IMR-90 (cell line): ENCODE results near the gene FAM168A. TPM values are rescaled to one million over a fixed set of nuclear protein-coding genes. Genes with fewer than 3 reads are reported as not detected.

Source experiments
- ATAC-seq: fragments of 200-7000 bp; cut with Tn5 transposase; 2 replicates; pipeline ENCODE4 v1.9.1; 2020; ENCODE audit warnings: low read depth, mild to moderate bottlenecking, moderate library complexity
- BruUV-seq: library from RNA; stranded (reverse); fragments of 400-500 nt; replicated peaks from 2 replicates; lab custom pipeline; 2021; lab: Mats Ljungman, UMichigan
- CTCF ChIA-PET: fragments of 300-600 bp; formaldehyde crosslinking; extraction: SDS; loops from one replicate; lab custom pipeline; 2021; ENCODE audit warnings: antibody characterized with exemption; lab: Yijun Ruan, JAX
- POLR2A ChIA-PET: fragments of 300-600 bp; sonication (Branson Sonifier 250); formaldehyde crosslinking; loops from one replicate; lab custom pipeline; 2022; ENCODE audit warnings: antibody characterized with exemption; ENCODE audit not compliant: unreplicated experiment; lab: Charles Lee
- DNase-seq: peaks from one replicate; pipeline ENCODE4 v3.0.0; 2013
- H2AFZ ChIP-seq: replicated peaks from 2 replicates; pipeline ENCODE3; 2013; ENCODE audit warnings: low read length, mild to moderate bottlenecking; ENCODE audit not compliant: poor library complexity
- H2AK5ac ChIP-seq: 2 replicates; pipeline ENCODE4 v1.6.1; 2013; ENCODE audit warnings: low read depth, low read length, inconsistent platforms
- H2AK9ac ChIP-seq: replicated peaks from 2 replicates; pipeline ENCODE3; 2013; ENCODE audit warnings: mild to moderate bottlenecking, low read depth, low read length, moderate library complexity; ENCODE audit not compliant: poor library complexity
- H2BK120ac ChIP-seq: 2 replicates; pipeline ENCODE4 v1.6.1; 2013; ENCODE audit warnings: low read depth, low read length, inconsistent platforms
- H2BK15ac ChIP-seq: 3 replicates; pipeline ENCODE4 v1.6.1; 2013; ENCODE audit warnings: low read depth, low read length, inconsistent platforms
- H2BK20ac ChIP-seq: 2 replicates; pipeline ENCODE4 v1.6.1; 2013; ENCODE audit warnings: low read depth, mild to moderate bottlenecking, inconsistent platforms, low read length, moderate library complexity
- H2BK5ac ChIP-seq: 2 replicates; pipeline ENCODE4 v1.6.1; 2013; ENCODE audit warnings: mild to moderate bottlenecking, low read depth, low read length, inconsistent platforms; ENCODE audit not compliant: poor library complexity, severe bottlenecking
- H3K14ac ChIP-seq: replicated peaks from 2 replicates; pipeline ENCODE4 v1.6.1; 2013; ENCODE audit warnings: low read depth, low read length, inconsistent platforms
- H3K18ac ChIP-seq: 2 replicates; pipeline ENCODE4 v1.6.1; 2013; ENCODE audit warnings: low read depth, low read length, control low read depth
- H3K23ac ChIP-seq: 2 replicates; pipeline ENCODE4 v1.6.1; 2013; ENCODE audit warnings: low read depth, low read length, inconsistent platforms
- H3K27ac ChIP-seq: 2 replicates; pipeline ENCODE4 v1.5.1; 2013; ENCODE audit warnings: mild to moderate bottlenecking, control low read depth, low read length; ENCODE audit not compliant: insufficient read depth
- H3K27me3 ChIP-seq: 2 replicates; pipeline ENCODE4 v1.6.1; 2013; ENCODE audit warnings: low read length; ENCODE audit not compliant: control insufficient read depth, insufficient read depth
- H3K36me3 ChIP-seq: 2 replicates; pipeline ENCODE4 v1.6.1; 2013; ENCODE audit warnings: low read length, mixed read lengths; ENCODE audit not compliant: control insufficient read depth, insufficient read depth
- H3K4ac ChIP-seq: 2 replicates; pipeline ENCODE4 v1.6.1; 2013; ENCODE audit warnings: low read depth, low read length, inconsistent platforms
- H3K4me1 ChIP-seq: 2 replicates; pipeline ENCODE4 v1.6.1; 2013; ENCODE audit warnings: low read length, mixed read lengths; ENCODE audit not compliant: control insufficient read depth, insufficient read depth
- H3K4me2 ChIP-seq: 2 replicates; pipeline ENCODE4 v1.6.1; 2013; ENCODE audit warnings: low read depth, mild to moderate bottlenecking, control low read depth, low read length, moderate library complexity
- H3K4me3 ChIP-seq: 2 replicates; pipeline ENCODE4 v1.5.1; 2013; ENCODE audit warnings: low read depth, mild to moderate bottlenecking, control low read depth, low read length, moderate library complexity; ENCODE audit not compliant: insufficient read depth
- H3K56ac ChIP-seq: 2 replicates; pipeline ENCODE4 v1.6.1; 2013; ENCODE audit warnings: low read length, inconsistent platforms; ENCODE audit not compliant: insufficient read depth; ENCODE audit errors: extremely low read depth
- H3K79me1 ChIP-seq, 2 experiments: 2 replicates each; pipeline ENCODE4 v1.6.1; 2013; ENCODE audit warnings: low read length in 2 of 2, inconsistent platforms in 1 of 2, low read depth in 1 of 2
- H3K9ac ChIP-seq: 2 replicates; pipeline ENCODE4 v1.6.1; 2013; ENCODE audit warnings: low read depth, low read length, control low read depth
- H3K9me1 ChIP-seq: 2 replicates; pipeline ENCODE4 v1.6.1; 2013; ENCODE audit warnings: low read length, inconsistent platforms; ENCODE audit not compliant: insufficient read depth
- H3K9me3 ChIP-seq: 2 replicates; pipeline ENCODE4 v1.6.1; 2013; ENCODE audit warnings: low read length; ENCODE audit not compliant: control insufficient read depth, insufficient read depth
- H4K20me1 ChIP-seq: 2 replicates; pipeline ENCODE4 v1.6.1; 2013; ENCODE audit warnings: low read length, inconsistent platforms; ENCODE audit not compliant: insufficient read depth
- H4K5ac ChIP-seq: 2 replicates; pipeline ENCODE4 v1.6.1; 2013; ENCODE audit warnings: mild to moderate bottlenecking, low read depth, low read length, control low read depth
- H4K8ac ChIP-seq, 2 experiments: 2 replicates each; pipeline ENCODE4 v1.6.1; 2013; ENCODE audit warnings: low read depth in 2 of 2, low read length in 2 of 2, control low read depth in 1 of 2, inconsistent platforms in 1 of 2
- H4K91ac ChIP-seq: 2 replicates; pipeline ENCODE4 v1.6.1; 2013; ENCODE audit warnings: low read depth, low read length, inconsistent platforms; ENCODE audit not compliant: insufficient read depth
- MXI1 ChIP-seq: IDR thresholded peaks from 2 replicates; pipeline ENCODE4 v1.6.1; 2012; ENCODE audit warnings: low read depth, mild to moderate bottlenecking, low read length, moderate library complexity, borderline replicate concordance
- WGBS, 2 experiments: methylation state at CpG; one replicate each; pipeline versions ENCODE4 v1.1.5 to v1.1.7; 2013; ENCODE audit warnings: missing lambda C conversion rate in 2 of 2; ENCODE audit not compliant: insufficient read length in 1 of 2; ENCODE audit errors: extremely low coverage in 2 of 2; 5-methylcytosine and 5-hydroxymethylcytosine counted together
- dilution Hi-C: fragments of 300-500 bp; cut with HindIII; formaldehyde crosslinking; loops from one replicate; pipeline ENCODE4 v1.14.3; 2018; ENCODE audit warnings: low sequenced_read_pairs; ENCODE audit not compliant: unreplicated experiment
- in situ Hi-C: fragments of 300-500 bp; cut with MboI; formaldehyde crosslinking; loops from 3 replicates; pipeline ENCODE4 v1.14.3; 2019; ENCODE audit warnings: low sequenced_read_pairs, inconsistent platforms, mixed read lengths
- intact Hi-C: fragments of 100-400 bp; cut with micrococcal nuclease; formaldehyde crosslinking; loops from 2 replicates; pipeline ENCODE4 v1.10.0; 2022
- polyA plus RNA-seq, 3 experiments: library from polyadenylated mRNA; depleted of rRNA; stranded (reverse); fragments of >200 nt; gene quantifications; 2 replicates each; pipeline ENCODE4 v1.2.3, GENCODE V29; 2012; ENCODE audit warnings: low replicate concordance in 1 of 3
- total RNA-seq: library from RNA; depleted of rRNA; stranded (reverse); fragments of >200 nt; gene quantifications from 2 replicates; pipeline ENCODE4 v1.2.3, GENCODE V29; 2012

FAM168A gene
- total and polyA plus RNA-seq, 2 of the 4 experiments (the other 2 are of a cell fraction) = 13.1 to 22.8 TPM

- peaks cover 6% of the 10 kb centered on the region; the same call in 1 of the 2 replicates for H4K20me1 ChIP-seq
- peak; percentile 54 for ATAC-seq
These were observed 44.6 kb downstream of the FAM168A start for GRCh38 chr11:73553266-73553665.

More at GRCh38 chr11:73553266-73553665, 44.6 kb downstream of the FAM168A start:
- H3K36me3 ChIP-seq = no peaks in the 10 kb centered on the region
- no peak for TF ChIP-seq MXI1
- H2AK9ac ChIP-seq = no peak overlapping the region
- dilution Hi-C loops = no loop called here
- no TSS peak for BruUV-seq
- CTCF ChIA-PET = no interaction called here
- no peaks in the 10 kb centered on the region for H3K9me3 ChIP-seq
- H4K8ac ChIP-seq = no peak overlapping the region
- no peak overlapping the region for H3K27ac ChIP-seq
- no peak overlapping the region for H2AFZ ChIP-seq
- H4K5ac ChIP-seq = no peak overlapping the region
- peaks cover 2% of the 10 kb centered on the region; the same call in 1 of the 2 replicates for H3K4me1 ChIP-seq
- no peak overlapping the region for H3K18ac ChIP-seq
- H2BK20ac ChIP-seq = no peak overlapping the region
- no peaks in the 10 kb centered on the region for H3K27me3 ChIP-seq
- no peak overlapping the region for H3K56ac ChIP-seq
- no peak overlapping the region for H4K91ac ChIP-seq
- no peak overlapping the region for H3K4me3 ChIP-seq
- POLR2A ChIA-PET = no interaction called here
- H3K9me1 ChIP-seq = no peaks in the 10 kb centered on the region; the same call in 1 of the 2 replicates
- no CpG with 5 or more reads among the region's 2 CpGs for WGBS, 2 experiments
- H2BK5ac ChIP-seq = no peak overlapping the region
- no peak overlapping the region for H3K9ac ChIP-seq
- peaks cover 9 to 53% of the 10 kb centered on the region in 2 experiments; a peak in 3 of 4 replicates for H3K79me1 ChIP-seq
- H2BK120ac ChIP-seq = no peak overlapping the region
- no peak overlapping the region for H3K4me2 ChIP-seq
- intact Hi-C loops = no loop called here
- no peak overlapping the region for H2AK5ac ChIP-seq
- in situ Hi-C loops = no loop called here
- H3K4ac ChIP-seq = no peak overlapping the region
- H3K14ac ChIP-seq = no peak overlapping the region
- DNase-seq = peak; percentile 68
- no peak overlapping the region for H3K23ac ChIP-seq
- no peak overlapping the region for H2BK15ac ChIP-seq
